Ovary (tissue), 3 donors: ENCODE results near the gene TFF3.

Experiments used
- CTCF ChIP-seq, 3 donors: fragments of 450-650 bp in 2 of 3; fragments of 200-600 bp in 1 of 3; IDR thresholded peaks; one replicate each; pipeline versions ENCODE4 v1.5.1 to v1.8.0; 2016 to 2022; ENCODE audit warnings: antibody characterized with exemption in 3 of 3, mild to moderate bottlenecking in 1 of 3
- EP300 ChIP-seq: sonication (generic); formaldehyde crosslinking; IDR thresholded peaks from one replicate; pipeline ENCODE4 v1.6.1; 2017; ENCODE audit warnings: antibody characterized with exemption
- POLR2A ChIP-seq: fragments of 450-650 bp; IDR thresholded peaks from one replicate; pipeline ENCODE4 v1.6.1; 2017; ENCODE audit warnings: antibody characterized with exemption, mild to moderate bottlenecking, moderate library complexity
- donor health status: DM: no; HTN: no; CAD: no.

- TF ChIP-seq CTCF (IDR thresholded peaks at IDR 0.05) (no peak), EP300 (no peak), POLR2A (no peak)
These were observed 22.9 kb upstream of the TFF3 start for GRCh38 chr21:42337830-42338728.
